ENCODE results near the gene CGREF1.

CGREF1 gene

GRCh38 chr2:27130396-27130795 is 11.5 kb upstream of the CGREF1 start:
- H3K4me3 ChIP-seq (ENCODE audit: low read length), result no peak overlapping the region
- no peak for DNase-seq (ENCODE audit: low read depth)
- no peak for TF ChIP-seq CTCF (conservative IDR thresholded peaks at IDR 0.05; ENCODE audit: low read length)

GRCh38 chr2:27128668-27129571 is 10.0 kb upstream of the CGREF1 start:
- no peak for TF ChIP-seq CTCF (conservative IDR thresholded peaks at IDR 0.05; ENCODE audit: low read length)
- H3K4me3 ChIP-seq (ENCODE audit: low read length), result no peak overlapping the region
- no peak for DNase-seq (ENCODE audit: low read depth)

GRCh38 chr2:27127883-27128667 is 9.1 kb upstream of the CGREF1 start:
- H3K4me3 ChIP-seq (ENCODE audit: low read length), result no peak overlapping the region
- no peak for TF ChIP-seq CTCF (conservative IDR thresholded peaks at IDR 0.05; ENCODE audit: low read length)
- DNase-seq (ENCODE audit: low read depth), result no peak

GRCh38 chr2:27126252-27126710 is 7.4 kb upstream of the CGREF1 start:
- TF ChIP-seq CTCF (conservative IDR thresholded peaks at IDR 0.05; ENCODE audit: low read length), result no peak
- no peak overlapping the region for H3K4me3 ChIP-seq (ENCODE audit: low read length)
- DNase-seq (ENCODE audit: low read depth), result no peak

- TF ChIP-seq CTCF (conservative IDR thresholded peaks at IDR 0.05; ENCODE audit: low read length), result no peak
- H3K4me3 ChIP-seq (ENCODE audit: low read length), result no peak overlapping the region
- DNase-seq (ENCODE audit: low read depth), result no peak
Measured at GRCh38 chr2:27125104-27125503, 6.2 kb upstream of the CGREF1 start.

- no peak for TF ChIP-seq CTCF (conservative IDR thresholded peaks at IDR 0.05; ENCODE audit: low read length)
- peak within 1 kb of the TSS; percentile 63 for H3K4me3 ChIP-seq (ENCODE audit: low read length)
- peak; percentile 13 for DNase-seq (ENCODE audit: low read depth)
Measured at GRCh38 chr2:27123302-27124150, 4.6 kb upstream of the CGREF1 start, which contains the start of gene ABHD1. TSS of gene ABHD1 (plus strand) at chr2:27123815. CDS start at chr2:27123949, 134 bp downstream.
